Endothelial cell of umbilical vein (primary cell): ENCODE results near the gene FMN2. TPM values are rescaled to one million over a fixed set of nuclear protein-coding genes. Genes with fewer than 3 reads are reported as not detected.

Experiments used
- BruUV-seq: library from RNA; stranded (reverse); fragments of 400-500 nt; replicated peaks from 2 replicates; lab custom pipeline; 2021; lab: Mats Ljungman, UMichigan
- CTCF ChIA-PET: fragments of 300-600, 350-600 bp; sonication (Branson Sonifier 250); formaldehyde crosslinking; loops from one replicate; lab custom pipeline; 2021; ENCODE audit warnings: antibody characterized with exemption, inconsistent platforms; lab: Charles Lee
- POLR2A ChIA-PET: fragments of 300-600, 350-600 bp; sonication (Branson Sonifier 250); formaldehyde crosslinking; loops from one replicate; lab custom pipeline; 2021; ENCODE audit warnings: antibody characterized with exemption, inconsistent platforms; lab: Charles Lee
- DNase-seq: peaks from one replicate; pipeline ENCODE4 v3.0.0-alpha.2; 2011; ENCODE audit warnings: low read depth, low spot score
- FAIRE-seq: peaks from 2 replicates; lab custom pipeline; 2011; peaks lifted over from hg19 to GRCh38; lab: Jason Lieb, UNC
- H2AFZ ChIP-seq: 2 replicates; pipeline ENCODE4 v1.6.0; 2012; ENCODE audit warnings: low read depth, low read length, control low read depth, inconsistent platforms
- H3K27ac ChIP-seq: 2 replicates; pipeline ENCODE4 v1.5.1; 2011; ENCODE audit warnings: low read depth, mild to moderate bottlenecking, control low read depth, low read length, moderate library complexity; ENCODE audit not compliant: insufficient read depth
- H3K27me3 ChIP-seq, 2 experiments: 2 replicates each; pipeline versions ENCODE4 v1.6.0 to v1.6.1; 2011; ENCODE audit warnings: low read length in 2 of 2, mixed read lengths in 1 of 2; ENCODE audit not compliant: control insufficient read depth in 2 of 2, insufficient read depth in 2 of 2
- H3K36me3 ChIP-seq, 2 experiments: 2 replicates in 1 of 2; 3 replicates in 1 of 2; pipeline ENCODE4 v1.5.1; 2011; ENCODE audit warnings: low read length in 2 of 2, mild to moderate bottlenecking in 1 of 2, moderate library complexity in 1 of 2; ENCODE audit not compliant: control insufficient read depth in 2 of 2, insufficient read depth in 2 of 2; ENCODE audit errors: extremely low read depth in 1 of 2
- H3K4me1 ChIP-seq: 3 replicates; pipeline ENCODE4 v1.5.1; 2011; ENCODE audit warnings: mild to moderate bottlenecking, low read length; ENCODE audit not compliant: control insufficient read depth, insufficient read depth; ENCODE audit errors: extremely low read depth
- H3K4me2 ChIP-seq: 2 replicates; pipeline ENCODE4 v1.6.1; 2011; ENCODE audit warnings: low read length, control low read depth, mixed read lengths; ENCODE audit not compliant: insufficient read depth
- H3K4me3 ChIP-seq, 3 experiments: fragments of 200-600 bp in 1 of 3; sonication (generic), shearing (Covaris generic) in 1 of 3; replicated peaks in 1 of 3; 2 replicates each; pipeline ENCODE4 v1.5.1; 2011 to 2016; ENCODE audit warnings: control low read depth in 3 of 3, low read length in 3 of 3, mild to moderate bottlenecking in 2 of 3, inconsistent platforms in 1 of 3, low read depth in 1 of 3, moderate library complexity in 1 of 3; ENCODE audit not compliant: insufficient read depth in 1 of 3
- H3K79me2 ChIP-seq: 2 replicates; pipeline ENCODE4 v1.6.0; 2012; ENCODE audit warnings: low read length, inconsistent platforms; ENCODE audit not compliant: control insufficient read depth, insufficient read depth
- H3K9ac ChIP-seq: replicated peaks from 2 replicates; pipeline ENCODE3; 2011; ENCODE audit warnings: low read length, control low read depth; ENCODE audit not compliant: insufficient read depth; ENCODE audit errors: extremely low read depth
- H3K9me1 ChIP-seq: replicated peaks from 3 replicates; pipeline ENCODE4 v1.6.0; 2011; ENCODE audit warnings: mild to moderate bottlenecking, low read length; ENCODE audit not compliant: control insufficient read depth, insufficient read depth; ENCODE audit errors: extremely low read depth
- H3K9me3 ChIP-seq: replicated peaks from 2 replicates; pipeline ENCODE4 v1.5.1; 2012; ENCODE audit warnings: low read length, inconsistent platforms; ENCODE audit not compliant: control insufficient read depth, insufficient read depth
- H4K20me1 ChIP-seq: replicated peaks from 2 replicates; pipeline ENCODE3; 2011; ENCODE audit warnings: mild to moderate bottlenecking, low read length; ENCODE audit not compliant: control insufficient read depth, insufficient read depth; ENCODE audit errors: extremely low read depth
- EZH2 ChIP-seq: IDR thresholded peaks from 2 replicates; pipeline ENCODE4 v1.6.1; 2012; ENCODE audit warnings: borderline replicate concordance, low read depth, mild to moderate bottlenecking, moderate library complexity, low read length, inconsistent platforms; ENCODE audit not compliant: severe bottlenecking
- FOS ChIP-seq: IDR thresholded peaks from 2 replicates; pipeline ENCODE4 v1.6.1; 2011; ENCODE audit warnings: mild to moderate bottlenecking, low read length, moderate library complexity, borderline replicate concordance; ENCODE audit not compliant: insufficient read depth
- GATA2 ChIP-seq: IDR thresholded peaks from 2 replicates; pipeline ENCODE4 v1.7.0; 2011; ENCODE audit warnings: low read depth, mild to moderate bottlenecking, moderate library complexity, mixed read lengths, low read length; ENCODE audit not compliant: insufficient read length, insufficient read depth
- JUN ChIP-seq: IDR thresholded peaks from 2 replicates; pipeline ENCODE4 v1.6.1; 2011; ENCODE audit warnings: borderline replicate concordance, low read depth; ENCODE audit not compliant: insufficient read length, insufficient read depth
- MYC ChIP-seq: IDR thresholded peaks from one replicate; pipeline ENCODE4 v1.6.1; 2011; ENCODE audit warnings: mild to moderate bottlenecking, low read depth, low read length
- POLR2A ChIP-seq: IDR thresholded peaks from 2 replicates; pipeline ENCODE4 v1.6.1; 2012; ENCODE audit warnings: low read depth, mild to moderate bottlenecking, control low read depth, low read length
- POLR2AphosphoS5 ChIP-seq: IDR thresholded peaks from 2 replicates; pipeline ENCODE4 v1.6.1; 2012; ENCODE audit warnings: low read depth, mild to moderate bottlenecking, control low read depth, low read length, moderate library complexity; ENCODE audit not compliant: insufficient read depth
- dilution Hi-C: fragments of 300-500 bp; cut with MboI; formaldehyde crosslinking; loops from one replicate; pipeline ENCODE4 v1.15.0; 2019; ENCODE audit warnings: low sequenced_read_pairs; ENCODE audit not compliant: extremely low pct_ligation_motif_present
- intact Hi-C: fragments of 100-400 bp; cut with micrococcal nuclease; formaldehyde crosslinking; loops from one replicate; pipeline ENCODE4 v1.10.0; 2022
- polyA plus RNA-seq, 4 experiments: library from polyadenylated mRNA; depleted of rRNA in 3 of 4; stranded (reverse) in 3 of 4; unstranded in 1 of 4; fragments of >200 nt; gene quantifications; 2 replicates each; pipeline versions ENCODE4 v1.2.1 to v1.2.3, GENCODE V29; 2011 to 2012; ENCODE audit warnings: missing spikeins in 1 of 4
- total RNA-seq: library from RNA; stranded (reverse); gene quantifications from 2 replicates; pipeline ENCODE4 v1.2.3, GENCODE V29; 2021
- TF ChIP-seq, protein P1 (sequence below), 2 donors: IDR thresholded peaks; 1 replicate in 1 of 2; 2 replicates in 1 of 2; pipeline ENCODE4 v1.5.1; 2011; ENCODE audit warnings: low read length in 2 of 2, mild to moderate bottlenecking in 2 of 2, moderate library complexity in 2 of 2, control low read depth in 1 of 2, inconsistent platforms in 1 of 2, low read depth in 1 of 2; ENCODE audit not compliant: insufficient read depth in 1 of 2; ENCODE audit errors: extremely low read depth in 1 of 2
- TF ChIP-seq, protein P2 (sequence below): IDR thresholded peaks from 2 replicates; pipeline ENCODE4 v1.6.1; 2011; ENCODE audit not compliant: insufficient read depth, insufficient read length

Gene FMN2
- total and polyA plus RNA-seq, 2 donors (not counting 3 experiments of a cell fraction or from before 2014, with no cell fraction given): not detected

- DNase-seq: no peak
- FAIRE-seq: no peak
- CTCF ChIA-PET: interaction anchor here (1.2 kb wide), 1 partner anchor 11 kb away, joined by 3 read pairs; no protein-coding TSS in a partner anchor
Observed at GRCh38 chr1:240169188-240169587, 77.5 kb downstream of the FMN2 start.

More at GRCh38 chr1:240169188-240169587, 77.5 kb downstream of the FMN2 start:
- no peak overlapping the region for H3K4me2 ChIP-seq
- H3K9ac ChIP-seq: no peak overlapping the region
- POLR2A ChIA-PET: no interaction called here
- H3K36me3 ChIP-seq: no peaks in the 10 kb centered on the region
- no peaks in the 10 kb centered on the region for H3K27me3 ChIP-seq
- H3K79me2 ChIP-seq: no peaks in the 10 kb centered on the region
- H3K9me1 ChIP-seq: no peaks in the 10 kb centered on the region
- no peak for TF ChIP-seq JUN
- no peak for TF ChIP-seq EZH2
- TF ChIP-seq POLR2A: no peak
- no peak for TF ChIP-seq FOS
- TF ChIP-seq, protein P1, sequence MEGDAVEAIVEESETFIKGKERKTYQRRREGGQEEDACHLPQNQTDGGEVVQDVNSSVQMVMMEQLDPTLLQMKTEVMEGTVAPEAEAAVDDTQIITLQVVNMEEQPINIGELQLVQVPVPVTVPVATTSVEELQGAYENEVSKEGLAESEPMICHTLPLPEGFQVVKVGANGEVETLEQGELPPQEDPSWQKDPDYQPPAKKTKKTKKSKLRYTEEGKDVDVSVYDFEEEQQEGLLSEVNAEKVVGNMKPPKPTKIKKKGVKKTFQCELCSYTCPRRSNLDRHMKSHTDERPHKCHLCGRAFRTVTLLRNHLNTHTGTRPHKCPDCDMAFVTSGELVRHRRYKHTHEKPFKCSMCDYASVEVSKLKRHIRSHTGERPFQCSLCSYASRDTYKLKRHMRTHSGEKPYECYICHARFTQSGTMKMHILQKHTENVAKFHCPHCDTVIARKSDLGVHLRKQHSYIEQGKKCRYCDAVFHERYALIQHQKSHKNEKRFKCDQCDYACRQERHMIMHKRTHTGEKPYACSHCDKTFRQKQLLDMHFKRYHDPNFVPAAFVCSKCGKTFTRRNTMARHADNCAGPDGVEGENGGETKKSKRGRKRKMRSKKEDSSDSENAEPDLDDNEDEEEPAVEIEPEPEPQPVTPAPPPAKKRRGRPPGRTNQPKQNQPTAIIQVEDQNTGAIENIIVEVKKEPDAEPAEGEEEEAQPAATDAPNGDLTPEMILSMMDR (IDR thresholded peaks at IDR 0.05; ENCODE audit: extremely low read depth in 1 of 2, insufficient read depth in 1 of 2, low read depth in 1 of 2, low read length in 2 of 2): no peak
- no peak for TF ChIP-seq GATA2
- no peak for TF ChIP-seq POLR2AphosphoS5
- TF ChIP-seq, protein P2, sequence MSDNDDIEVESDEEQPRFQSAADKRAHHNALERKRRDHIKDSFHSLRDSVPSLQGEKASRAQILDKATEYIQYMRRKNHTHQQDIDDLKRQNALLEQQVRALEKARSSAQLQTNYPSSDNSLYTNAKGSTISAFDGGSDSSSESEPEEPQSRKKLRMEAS: no peak
- TF ChIP-seq MYC: no peak
- intact Hi-C loops: no loop called here
- dilution Hi-C loops: no loop called here
- no peaks in the 10 kb centered on the region for H3K4me1 ChIP-seq
- no peaks in the 10 kb centered on the region for H4K20me1 ChIP-seq
- no peaks in the 10 kb centered on the region for H3K9me3 ChIP-seq
- no TSS peak for BruUV-seq
- no peak overlapping the region for H3K27ac ChIP-seq
- H2AFZ ChIP-seq: no peak overlapping the region
- no peak overlapping the region for H3K4me3 ChIP-seq
